Mucosa of descending colon (tissue), 3 donors: ENCODE measurements around the gene ACTN4. TPM values are rescaled to one million over a fixed set of nuclear protein-coding genes. Genes with fewer than 3 reads are reported as not detected.
A peak's percentile ranks its signal among the peaks of the same experiment; 100 is the strongest.

Source experiments
- ATAC-seq: fragments of 200-7000 bp; cut with Tn5 transposase; one replicate; pipeline ENCODE4 v1.9.1; 2020; ENCODE audit warnings: mild to moderate bottlenecking, moderate library complexity
- DNase-seq, 3 donors: peaks; one replicate each; pipeline ENCODE4 v3.0.0-alpha.2; 2020
- H3K36me3 ChIP-seq: fragments of 200-600 bp; one replicate; pipeline ENCODE4 v1.8.0; 2021; ENCODE audit warnings: low read depth, mild to moderate bottlenecking
- H3K4me1 ChIP-seq: fragments of 200-600 bp; one replicate; pipeline ENCODE4 v1.8.0; 2021; ENCODE audit warnings: low read depth, mild to moderate bottlenecking
- H3K4me3 ChIP-seq: fragments of 200-600 bp; one replicate; pipeline ENCODE4 v1.8.0; 2021; ENCODE audit warnings: mild to moderate bottlenecking
- H3K9me3 ChIP-seq: fragments of 200-600 bp; one replicate; pipeline ENCODE4 v1.8.0; 2021; ENCODE audit warnings: mild to moderate bottlenecking
- intact Hi-C, 2 donors: fragments of 100-400 bp; cut with DNase I in 1 of 2; cut with micrococcal nuclease in 1 of 2; formaldehyde crosslinking; loops; one replicate each; pipeline versions ENCODE4 v1.11.0 to v1.11.1; 2022; cut with DNase I, micrococcal nuclease
- total RNA-seq, 3 donors: library from RNA; stranded (reverse); fragmentation: NEBNext Ultra II Directional in 2 of 3; extraction: Animal tissue kit (Norgen Biotek cat#: 25700) in 2 of 3; gene quantifications; one replicate each; pipeline versions ENCODE4 v1.2.1 to v1.2.4, GENCODE V29; 2021 to 2023
- TF ChIP-seq, protein P1 (sequence below): fragments of 200-600 bp; IDR thresholded peaks from one replicate; pipeline ENCODE4 v1.8.0; 2022; ENCODE audit warnings: antibody characterized with exemption, mild to moderate bottlenecking
- donor health status: DM: no; HTN: no; CAD: no; lungs with moderate emphysema.
- donor health status: DM: no; HTN: no; CAD: no.
- donor health status: DM: no; HTN: yes; CAD: no.

The ACTN4 gene
- total RNA-seq, 3 donors from 2014 or later, result 566 to 1,080 (median 1,014) TPM

DNA sequence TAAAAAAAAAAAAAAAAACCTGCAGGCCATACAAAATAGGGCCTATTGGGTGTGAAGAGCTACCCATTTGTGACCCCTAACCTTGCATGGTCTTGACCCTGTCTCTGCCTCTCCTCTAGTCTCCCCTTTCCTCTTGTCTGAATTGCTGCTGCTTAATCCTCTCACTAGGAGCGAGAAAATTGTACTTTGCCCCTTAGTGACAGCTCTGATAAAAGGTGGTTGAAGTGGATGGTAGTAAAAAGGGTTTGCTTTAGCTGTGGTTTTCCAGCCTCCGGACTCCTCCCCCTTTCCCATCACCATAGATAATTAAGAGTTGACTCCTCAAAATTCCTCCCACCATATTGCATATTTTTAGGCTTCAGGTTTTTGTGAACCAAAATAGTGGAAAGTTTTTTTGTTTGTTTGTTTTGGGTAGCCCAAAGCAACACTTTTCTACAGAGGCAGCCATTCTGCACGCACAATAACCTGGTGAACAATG lies 23.5 kb downstream of the ACTN4 start:
- no peak for DNase-seq
- TF ChIP-seq, protein P1, sequence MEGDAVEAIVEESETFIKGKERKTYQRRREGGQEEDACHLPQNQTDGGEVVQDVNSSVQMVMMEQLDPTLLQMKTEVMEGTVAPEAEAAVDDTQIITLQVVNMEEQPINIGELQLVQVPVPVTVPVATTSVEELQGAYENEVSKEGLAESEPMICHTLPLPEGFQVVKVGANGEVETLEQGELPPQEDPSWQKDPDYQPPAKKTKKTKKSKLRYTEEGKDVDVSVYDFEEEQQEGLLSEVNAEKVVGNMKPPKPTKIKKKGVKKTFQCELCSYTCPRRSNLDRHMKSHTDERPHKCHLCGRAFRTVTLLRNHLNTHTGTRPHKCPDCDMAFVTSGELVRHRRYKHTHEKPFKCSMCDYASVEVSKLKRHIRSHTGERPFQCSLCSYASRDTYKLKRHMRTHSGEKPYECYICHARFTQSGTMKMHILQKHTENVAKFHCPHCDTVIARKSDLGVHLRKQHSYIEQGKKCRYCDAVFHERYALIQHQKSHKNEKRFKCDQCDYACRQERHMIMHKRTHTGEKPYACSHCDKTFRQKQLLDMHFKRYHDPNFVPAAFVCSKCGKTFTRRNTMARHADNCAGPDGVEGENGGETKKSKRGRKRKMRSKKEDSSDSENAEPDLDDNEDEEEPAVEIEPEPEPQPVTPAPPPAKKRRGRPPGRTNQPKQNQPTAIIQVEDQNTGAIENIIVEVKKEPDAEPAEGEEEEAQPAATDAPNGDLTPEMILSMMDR, result no peak
- intact Hi-C loops, result no loop called here
- Histone ChIP-seq H3K4me1 (peaks cover 80% of the 10 kb centered on the region), H3K9me3 (no peaks in the 10 kb centered on the region), H3K36me3 (no peaks in the 10 kb centered on the region), H3K4me3 (no peak overlapping the region)
- ATAC-seq, result peak; percentile 74

DNA sequence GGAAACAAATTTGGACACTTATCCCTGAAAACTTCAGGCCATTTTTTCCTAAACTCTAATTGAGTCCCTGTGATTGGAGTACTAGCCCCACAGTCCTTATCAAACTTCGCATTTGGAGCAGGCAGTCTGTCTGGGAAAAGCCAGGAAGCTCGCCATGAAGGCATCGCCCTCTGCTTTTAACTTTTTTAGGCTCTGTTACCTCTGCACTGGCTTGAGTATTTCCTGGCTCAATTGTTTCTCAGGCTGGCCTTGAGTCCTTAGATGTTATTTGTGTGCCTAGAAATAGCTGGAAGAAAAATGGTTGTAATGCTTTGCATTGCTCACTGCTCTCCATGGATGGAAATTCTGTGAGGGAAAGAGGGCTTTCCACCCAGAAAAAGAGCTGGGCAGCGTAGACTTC lies 24.2 kb downstream of the ACTN4 start:
- TF ChIP-seq, protein P1, result no peak
- peaks cover 82% of the 10 kb centered on the region for H3K4me1 ChIP-seq
- DNase-seq (no peak), ATAC-seq (no peak)
- intact Hi-C loops, result no loop called here
- H3K9me3 ChIP-seq, result no peaks in the 10 kb centered on the region
- no peak overlapping the region for H3K4me3 ChIP-seq
- H3K36me3 ChIP-seq, result no peaks in the 10 kb centered on the region

DNA sequence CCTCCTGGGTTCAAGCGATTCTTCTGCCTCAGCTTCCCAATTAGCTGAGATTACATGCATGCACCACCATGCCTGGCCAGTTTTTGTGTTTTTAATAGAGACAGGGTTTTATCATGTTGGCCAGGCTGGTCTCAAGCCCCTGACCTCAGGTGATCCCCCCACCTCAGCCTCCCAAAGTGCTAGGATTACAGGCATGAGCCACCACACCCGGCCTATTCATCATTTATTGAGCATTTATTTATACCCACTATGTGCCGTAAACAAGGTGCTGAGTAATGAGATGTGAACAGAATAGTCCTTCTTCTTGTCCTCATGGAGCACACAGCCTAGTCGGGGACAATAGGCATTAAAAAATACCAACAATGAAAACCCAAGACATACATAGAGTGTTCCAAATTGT lies 25.6 kb downstream of the ACTN4 start:
- no peaks in the 10 kb centered on the region for H3K36me3 ChIP-seq
- H3K4me1 ChIP-seq, result peaks cover 83% of the 10 kb centered on the region
- intact Hi-C loops, result no loop called here
- TF ChIP-seq, protein P1, result no peak
- ATAC-seq (no peak), DNase-seq (no peak)
- H3K9me3 ChIP-seq, result no peaks in the 10 kb centered on the region
- H3K4me3 ChIP-seq, result no peak overlapping the region

DNA sequence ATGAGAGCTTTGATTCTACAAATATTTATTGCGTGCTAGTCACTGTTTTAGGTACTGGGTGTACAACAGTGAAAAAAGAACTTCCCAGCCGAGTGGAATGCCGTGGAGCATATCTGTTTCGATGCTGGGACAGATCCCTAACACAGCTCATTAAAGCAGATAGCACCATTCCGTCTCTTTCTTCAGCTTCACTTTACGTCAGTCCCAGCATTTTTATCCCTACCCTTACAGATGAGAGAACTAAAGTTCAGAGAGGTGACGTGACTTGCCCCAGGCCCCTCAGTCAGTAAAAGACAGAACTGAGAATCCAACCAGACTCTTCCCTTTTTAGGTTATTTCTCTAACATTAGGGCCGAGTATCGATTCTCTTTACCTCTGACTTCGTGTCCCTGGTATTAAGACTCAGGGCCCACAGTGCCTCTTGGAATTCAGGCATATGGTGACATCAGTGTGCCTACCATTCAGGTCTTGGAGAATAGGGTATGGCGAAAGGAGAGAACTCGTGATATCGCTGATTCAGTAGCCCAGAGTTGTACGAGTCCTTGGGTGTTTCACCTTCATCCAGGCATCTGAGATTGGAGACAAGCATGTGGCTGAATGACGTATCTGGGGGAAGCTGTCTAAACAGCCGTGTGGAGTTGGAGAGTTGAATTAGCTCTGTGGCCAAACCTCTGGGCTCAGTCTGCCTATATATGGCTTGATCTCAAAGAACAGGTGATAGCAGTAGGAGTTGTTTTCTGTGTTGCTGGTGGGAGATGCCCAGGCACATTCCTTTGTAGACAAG lies 27.1 kb downstream of the ACTN4 start:
- ATAC-seq (no peak), DNase-seq (no peak)
- TF ChIP-seq, protein P1, result no peak
- intact Hi-C loops, result no loop called here
- H3K4me3 ChIP-seq, result no peak overlapping the region
- H3K9me3 ChIP-seq, result no peaks in the 10 kb centered on the region
- peaks cover 83% of the 10 kb centered on the region for H3K4me1 ChIP-seq
- H3K36me3 ChIP-seq, result no peaks in the 10 kb centered on the region

GRCh38 chr19:38675611-38676010 lies 28.2 kb downstream of the ACTN4 start:
- H3K9me3 ChIP-seq, result no peaks in the 10 kb centered on the region
- H3K4me3 ChIP-seq, result no peak overlapping the region
- TF ChIP-seq, protein P1, result no peak
- intact Hi-C loops, result no loop called here
- DNase-seq (no peak), ATAC-seq (peak; percentile 13)
- H3K4me1 ChIP-seq, result peaks cover 83% of the 10 kb centered on the region
- no peaks in the 10 kb centered on the region for H3K36me3 ChIP-seq
